ENCODE data around the gene BSDC1. TPM values are rescaled to one million over a fixed set of nuclear protein-coding genes. Genes with fewer than 3 reads are reported as not detected.
A peak's percentile ranks its signal among the peaks of the same experiment; 100 is the strongest.
"Not testable (repeated sequence)": the region's sequence is repeated elsewhere in the genome, so short reads cannot be mapped to it uniquely, and the experiment has no call there.

BSDC1 gene
- total RNA-seq, 2 experiments from 2014 or later = 29.4 to 36.9 TPM

GRCh38 chr1:32413507-32414185 is 19.4 kb upstream of the BSDC1 start:
- CTCF ChIA-PET = interaction anchor here (0.6 to 2.6 kb wide), 10 partner anchors 13 to 340 kb away, joined by 3 to 17 read pairs (median 3); no protein-coding TSS in a partner anchor
- ATAC-seq = peak; percentile 88
- POLR2A ChIA-PET = interaction anchor here (1.2 kb wide), 1 partner anchor 479 kb away, joined by 7 read pairs; no protein-coding TSS in a partner anchor
- peaks cover 2% of the 10 kb centered on the region for H3K4me1 Mint-ChIP-seq
- no peak overlapping the region for H3K4me3 Mint-ChIP-seq
- no peaks in the 10 kb centered on the region for H3K36me3 Mint-ChIP-seq (ENCODE audit: low read depth)
- peak overlapping the region; percentile 62 for H3K27ac Mint-ChIP-seq
- intact Hi-C loops (cut with DNase I, micrococcal nuclease) = loop anchor here (1.0 to 5.0 kb wide), 4 partner anchors 12 to 211 kb away; partner anchors contain the start of gene CCDC28B (in 1 of the 2)
- peak; percentile 83 for DNase-seq
- peaks cover 2% of the 10 kb centered on the region for H3K9me3 Mint-ChIP-seq (ENCODE audit: low read depth)
- peaks cover 3% of the 10 kb centered on the region for H3K27me3 Mint-ChIP-seq

DNA sequence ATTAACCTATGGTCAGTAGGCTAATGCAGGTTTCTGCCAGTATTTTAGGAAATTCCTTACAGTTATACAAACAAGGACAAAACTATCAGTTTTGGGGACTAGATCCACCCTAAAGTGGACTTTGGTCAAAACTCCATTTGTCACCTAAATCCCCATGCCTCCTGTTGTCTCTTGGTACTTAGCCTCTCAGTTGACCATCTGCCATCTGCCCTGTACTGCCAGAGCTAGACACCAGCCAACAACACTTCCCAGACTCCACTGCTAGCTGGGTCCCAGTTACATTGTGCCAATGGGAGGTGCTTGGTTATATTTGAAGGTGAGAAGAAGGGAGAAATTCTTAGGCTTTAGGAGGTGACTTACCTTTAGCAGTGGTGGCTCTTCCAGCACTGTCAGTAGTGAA is 17.0 kb upstream of the BSDC1 start:
- DNase-seq (no peak), ATAC-seq (no peak)
- intact Hi-C loops (cut with DNase I, micrococcal nuclease) = loop anchor here in 1 of 2 experiments (5.0 kb wide), 1 partner anchor 209 kb away; the partner anchor contains the start of gene CCDC28B
- no peaks in the 10 kb centered on the region for H3K36me3 Mint-ChIP-seq (ENCODE audit: low read depth)
- no peak overlapping the region for H3K27ac Mint-ChIP-seq
- ChIA-PET CTCF (interaction anchor here (0.8 to 1.5 kb wide), 4 partner anchors 9 to 423 kb away, joined by 3 to 16 read pairs (median 8); no protein-coding TSS in a partner anchor), POLR2A (interaction anchor here (0.6 kb wide), 1 partner anchor 237 kb away, joined by 3 read pairs; no protein-coding TSS in a partner anchor)
- peaks cover 3% of the 10 kb centered on the region for H3K27me3 Mint-ChIP-seq
- H3K4me1 Mint-ChIP-seq = peaks cover 3% of the 10 kb centered on the region
- H3K9me3 Mint-ChIP-seq (ENCODE audit: low read depth) = no peaks in the 10 kb centered on the region
- H3K4me3 Mint-ChIP-seq = no peak overlapping the region

- Mint-ChIP-seq H3K27ac (no peak overlapping the region), H3K27me3 (no peaks in the 10 kb centered on the region), H3K4me3 (no peak overlapping the region), H3K36me3 (ENCODE audit: low read depth) (no peaks in the 10 kb centered on the region), H3K9me3 (ENCODE audit: low read depth) (no peaks in the 10 kb centered on the region), H3K4me1 (peaks cover 2% of the 10 kb centered on the region)
- DNase-seq (no peak), ATAC-seq (no peak)
- POLR2A ChIA-PET = interaction anchor here (0.6 to 0.7 kb wide), 2 partner anchors 34 to 256 kb away, joined by 4 to 9 read pairs; no protein-coding TSS in a partner anchor
- intact Hi-C loops (cut with DNase I, micrococcal nuclease) = loop anchor here in 1 of 2 experiments (10.0 kb wide), 1 partner anchor 302 kb away; the partner anchor contains the start of gene KPNA6
- CTCF ChIA-PET = interaction anchor here (0.7 to 2.2 kb wide), 3 partner anchors 191 to 367 kb away, joined by 3 to 6 read pairs (median 4); no protein-coding TSS in a partner anchor
Measured at GRCh38 chr1:32406629-32407111, 12.4 kb upstream of the BSDC1 start.

GRCh38 chr1:32405672-32406467 is 11.6 kb upstream of the BSDC1 start:
- CTCF ChIA-PET = interaction anchor here (0.5 to 1.2 kb wide), 3 partner anchors 76 to 368 kb away, joined by 3 to 4 read pairs (median 3); no protein-coding TSS in a partner anchor
- H3K36me3 Mint-ChIP-seq (ENCODE audit: low read depth) = no peaks in the 10 kb centered on the region
- intact Hi-C loops (cut with DNase I, micrococcal nuclease) = loop anchor here in 1 of 2 experiments (10.0 kb wide), 1 partner anchor 301 kb away; the partner anchor contains the start of gene KPNA6
- DNase-seq (no peak), ATAC-seq (peak; percentile 57)
- H3K4me3 Mint-ChIP-seq = no peak overlapping the region
- no peak overlapping the region for H3K27ac Mint-ChIP-seq
- H3K4me1 Mint-ChIP-seq = peaks cover 2% of the 10 kb centered on the region
- POLR2A ChIA-PET = interaction anchor here (0.6 to 0.7 kb wide), 2 partner anchors 35 to 255 kb away, joined by 4 to 9 read pairs; no protein-coding TSS in a partner anchor
- H3K27me3 Mint-ChIP-seq = no peaks in the 10 kb centered on the region
- no peaks in the 10 kb centered on the region for H3K9me3 Mint-ChIP-seq (ENCODE audit: low read depth)

GRCh38 chr1:32404946-32405345 is 10.7 kb upstream of the BSDC1 start:
- Mint-ChIP-seq H3K27ac (no peak overlapping the region), H3K27me3 (no peaks in the 10 kb centered on the region), H3K9me3 (ENCODE audit: low read depth) (no peaks in the 10 kb centered on the region), H3K4me1 (peaks cover 4% of the 10 kb centered on the region), H3K4me3 (no peak overlapping the region), H3K36me3 (ENCODE audit: low read depth) (no peaks in the 10 kb centered on the region)
- CTCF ChIA-PET = no interaction called here
- DNase-seq (no peak), ATAC-seq (no peak)
- intact Hi-C loops (cut with DNase I, micrococcal nuclease) = loop anchor here in 1 of 2 experiments (10.0 kb wide), 1 partner anchor 300 kb away; the partner anchor contains the start of gene KPNA6
- POLR2A ChIA-PET = no interaction called here

DNA sequence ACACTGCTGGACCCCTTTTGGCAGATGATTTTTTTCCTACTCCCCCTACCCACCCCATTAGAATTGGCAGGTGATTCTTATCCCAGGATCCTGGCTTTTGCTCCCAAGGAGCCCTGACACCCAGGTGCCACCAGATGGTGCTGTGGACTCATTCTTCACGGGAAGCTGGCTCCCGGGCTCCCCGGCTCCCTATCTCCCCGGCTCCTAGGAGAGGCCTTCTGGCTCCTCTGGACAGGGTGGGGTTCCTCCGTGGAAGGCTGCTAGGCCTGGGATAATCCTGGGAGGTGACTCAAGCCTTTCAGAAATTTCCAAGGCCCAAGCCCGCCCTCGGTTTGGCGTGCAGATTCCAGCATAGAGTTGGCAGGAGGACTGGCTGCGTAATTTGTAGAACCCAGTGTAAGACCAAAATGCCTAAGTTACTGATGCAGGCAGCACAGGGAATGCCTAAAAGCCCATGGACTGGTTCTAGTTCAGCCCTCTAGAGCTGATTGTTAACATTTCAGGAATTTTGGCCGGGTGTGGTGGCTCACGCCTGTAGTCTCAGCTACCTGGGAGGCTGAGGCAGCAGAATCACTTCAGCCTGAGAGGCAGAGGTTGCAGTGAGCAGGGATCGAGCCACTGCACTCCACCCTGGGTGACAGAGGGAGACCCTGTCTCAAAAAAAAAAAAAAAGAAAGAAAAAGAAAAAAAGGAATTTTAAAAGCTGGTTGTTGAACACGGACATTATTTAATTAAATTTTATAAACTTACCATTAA is 6.8 kb upstream of the BSDC1 start:
- H3K27ac Mint-ChIP-seq = no peak overlapping the region
- ChIA-PET CTCF (interaction anchor here (0.6 to 2.6 kb wide), 24 partner anchors 10 to 372 kb away, joined by 3 to 17 read pairs (median 4); partner anchors contain the start of genes MARCKSL1, TMEM39B and TXLNA), POLR2A (interaction anchor here (0.6 kb wide), 1 partner anchor 492 kb away, joined by 3 read pairs; no protein-coding TSS in a partner anchor)
- no peaks in the 10 kb centered on the region for H3K27me3 Mint-ChIP-seq
- intact Hi-C loops (cut with DNase I, micrococcal nuclease) = loop anchor here (1.0 to 10.0 kb wide), 2 partner anchors 13 to 296 kb away; partner anchors contain the start of gene KPNA6 (in 1 of the 2)
- no peaks in the 10 kb centered on the region for H3K9me3 Mint-ChIP-seq (ENCODE audit: low read depth)
- H3K4me1 Mint-ChIP-seq = peaks cover 2% of the 10 kb centered on the region
- H3K4me3 Mint-ChIP-seq = no peak overlapping the region
- DNase-seq (peak; percentile 77), ATAC-seq (peak; percentile 85)
- no peaks in the 10 kb centered on the region for H3K36me3 Mint-ChIP-seq (ENCODE audit: low read depth)

DNA sequence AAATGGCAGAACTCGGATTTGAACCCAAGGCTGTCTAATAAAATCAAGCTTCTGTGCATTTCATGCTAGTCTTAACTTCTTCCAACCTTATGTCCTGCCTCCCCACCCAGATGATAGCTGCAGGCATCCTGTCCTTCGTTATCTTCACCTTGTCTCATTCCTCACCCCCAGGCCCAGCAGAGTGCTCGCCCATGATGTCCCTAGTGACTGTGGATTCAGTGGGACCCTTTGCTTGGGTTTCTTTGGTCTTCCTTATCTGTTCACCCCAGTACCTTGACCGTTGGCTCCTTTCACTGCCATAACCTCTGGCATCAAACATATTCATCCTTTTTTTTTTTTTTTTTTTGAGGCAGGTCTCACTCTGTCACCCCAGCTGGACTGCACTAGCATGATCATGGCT is 5.6 kb upstream of the BSDC1 start:
- POLR2A ChIA-PET = no interaction called here
- H3K4me1 Mint-ChIP-seq = peaks cover 6% of the 10 kb centered on the region

DNA sequence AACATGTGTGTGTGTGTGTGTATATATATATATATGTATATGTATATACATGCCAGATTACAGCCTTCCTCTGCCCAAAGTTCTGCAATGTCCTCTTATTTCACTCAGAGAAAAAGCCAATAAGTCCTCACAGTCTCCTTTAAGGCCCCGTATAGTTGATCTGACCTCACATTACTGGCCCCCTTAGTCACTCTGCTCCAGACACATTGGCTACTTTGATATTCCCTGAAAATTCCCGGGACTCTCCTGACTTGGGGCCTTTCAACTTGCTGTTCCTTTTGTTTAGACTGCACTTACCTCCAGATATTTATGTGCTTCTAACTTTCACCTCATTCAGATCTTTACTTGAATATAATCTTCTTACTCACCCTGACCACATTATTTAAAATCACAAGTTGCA is 4.2 kb upstream of the BSDC1 start:
- peaks cover 10% of the 10 kb centered on the region for H3K4me1 Mint-ChIP-seq
- no peak overlapping the region for H3K27ac Mint-ChIP-seq
- no peaks in the 10 kb centered on the region for H3K27me3 Mint-ChIP-seq
- intact Hi-C loops (cut with DNase I, micrococcal nuclease) = loop anchor here in 1 of 2 experiments (10.0 kb wide), 1 partner anchor 754 kb away; the partner anchor contains the start of gene PEF1
- POLR2A ChIA-PET = no interaction called here
- H3K9me3 Mint-ChIP-seq (ENCODE audit: low read depth) = no peaks in the 10 kb centered on the region
- CTCF ChIA-PET = interaction anchor here (0.8 to 1.4 kb wide), 2 partner anchors 15 to 33 kb away, joined by 3 read pairs; no protein-coding TSS in a partner anchor
- no peak overlapping the region for H3K4me3 Mint-ChIP-seq
- DNase-seq = no peak
- H3K36me3 Mint-ChIP-seq (ENCODE audit: low read depth) = peaks cover 2% of the 10 kb centered on the region
- ATAC-seq = no peak

More for the DNA sequence above, 5.6 kb upstream of the BSDC1 start:
- intact Hi-C loops (cut with DNase I, micrococcal nuclease) = loop anchor here (10.0 kb wide), 2 partner anchors 295 to 755 kb away; partner anchors contain the start of genes KPNA6 (in 1 of the 2) and PEF1 (in 1 of the 2)
- no peaks in the 10 kb centered on the region for H3K9me3 Mint-ChIP-seq (ENCODE audit: low read depth)
- DNase-seq (no peak), ATAC-seq (no peak)
- no peak overlapping the region for H3K27ac Mint-ChIP-seq
- no peaks in the 10 kb centered on the region for H3K27me3 Mint-ChIP-seq
- H3K36me3 Mint-ChIP-seq (ENCODE audit: low read depth) = no peaks in the 10 kb centered on the region
- no peak overlapping the region for H3K4me3 Mint-ChIP-seq
- CTCF ChIA-PET = interaction anchor here (0.6 to 2.6 kb wide), 11 partner anchors 8 to 473 kb away, joined by 3 to 17 read pairs (median 3); no protein-coding TSS in a partner anchor

- CTCF ChIA-PET; DNase-seq; H3K27me3 Mint-ChIP-seq; H3K9me3 Mint-ChIP-seq (ENCODE audit: low read depth); H3K36me3 Mint-ChIP-seq (ENCODE audit: low read depth); H3K4me3 Mint-ChIP-seq; ATAC-seq; H3K27ac Mint-ChIP-seq: not testable (repeated sequence)
- H3K4me1 Mint-ChIP-seq = peaks cover 21% of the 10 kb centered on the region
- POLR2A ChIA-PET = interaction anchor here (0.5 kb wide), 1 partner anchor 63 kb away, joined by 3 read pairs; no protein-coding TSS in a partner anchor
- intact Hi-C loops (cut with DNase I, micrococcal nuclease) = loop anchor here in 1 of 2 experiments (10.0 kb wide), 1 partner anchor 752 kb away; the partner anchor contains the start of gene PEF1
Measured at GRCh38 chr1:32396524-32396923, 2.3 kb upstream of the BSDC1 start.

All from activated CD4-positive, alpha-beta T cell treated with anti-CD3 and anti-CD28 coated beads for 36 hours (primary cell).